ENCODE data around the gene TRPM3.

DNA sequence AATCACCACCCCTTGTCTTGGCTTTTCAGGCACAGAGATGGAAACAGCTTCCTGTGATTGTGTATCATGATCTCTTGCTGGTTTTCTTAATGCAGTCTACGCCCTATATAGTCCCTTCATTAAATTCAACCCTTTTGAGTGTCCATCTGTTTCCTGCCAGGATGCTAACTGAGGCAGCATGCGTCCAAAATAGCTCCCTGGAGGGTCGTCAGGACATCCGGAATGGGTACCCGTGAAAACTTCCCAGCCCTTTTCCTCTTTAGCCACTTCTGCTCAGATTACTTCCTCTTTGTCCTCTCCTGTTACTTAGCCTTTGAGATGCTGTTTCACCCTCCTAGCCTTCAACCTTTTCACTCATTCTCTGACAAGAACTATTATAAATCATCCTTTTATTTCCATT lies 627.2 kb downstream of the TRPM3 start:
- TF ChIP-seq ARNTL (CRISPR knock-in tag; IDR thresholded peaks at IDR 0.05; ENCODE audit: borderline replicate concordance, low read depth) (no peak), ZC3H10 (CRISPR knock-in tag; IDR thresholded peaks at IDR 0.05) (no peak)

All from SK-N-SH treated with all-trans-retinoic acid at 6 μM for 48 hours (cell line).